NCI-H82 (cell line): ENCODE data around the gene CACNA1I.

Source experiments
- DNase-seq: peaks from one replicate; lab custom pipeline; 2025; lab: John Stamatoyannopoulos, UW

CACNA1I gene

GRCh38 chr22:39568278-39568981 lies 2.1 kb upstream of the CACNA1I start:
- no peak for DNase-seq

GRCh38 chr22:39569066-39569465 lies 1.5 kb upstream of the CACNA1I start:
- DNase-seq: no peak

GRCh38 chr22:39570226-39570625 lies 327 bp upstream of the CACNA1I start:
- DNase-seq: peak; percentile 14

GRCh38 chr22:39571538-39571937 lies 985 bp downstream of the CACNA1I start:
- no peak for DNase-seq

- DNase-seq: no peak
Measured at GRCh38 chr22:39574779-39575551, 4.4 kb downstream of the CACNA1I start.

- DNase-seq: no peak
Measured at GRCh38 chr22:39575552-39575825, 4.9 kb downstream of the CACNA1I start.

- DNase-seq: no peak
Measured at GRCh38 chr22:39576027-39576426, 5.5 kb downstream of the CACNA1I start.

- no peak for DNase-seq
Measured at GRCh38 chr22:39577366-39577765, 6.8 kb downstream of the CACNA1I start.

- DNase-seq: no peak
Measured at GRCh38 chr22:39577900-39578299, 7.3 kb downstream of the CACNA1I start.

- DNase-seq: no peak
Measured at GRCh38 chr22:39580006-39580441, 9.5 kb downstream of the CACNA1I start.

GRCh38 chr22:39580795-39581194 lies 10.2 kb downstream of the CACNA1I start:
- DNase-seq: no peak

- DNase-seq: no peak
Measured at GRCh38 chr22:39581303-39581702, 10.8 kb downstream of the CACNA1I start.

- no peak for DNase-seq
Measured at GRCh38 chr22:39583066-39583667, 12.6 kb downstream of the CACNA1I start.

- DNase-seq: no peak
Measured at GRCh38 chr22:39589875-39590274, 19.3 kb downstream of the CACNA1I start.

GRCh38 chr22:39592081-39593065 lies 21.8 kb downstream of the CACNA1I start:
- peak; percentile 74 for DNase-seq

GRCh38 chr22:39593066-39593930 lies 22.7 kb downstream of the CACNA1I start:
- peak; percentile 22 for DNase-seq

- no peak for DNase-seq
Measured at GRCh38 chr22:39593931-39594285, 23.4 kb downstream of the CACNA1I start.

GRCh38 chr22:39594411-39594810 lies 23.9 kb downstream of the CACNA1I start:
- DNase-seq: no peak

GRCh38 chr22:39595622-39596172 lies 25.1 kb downstream of the CACNA1I start:
- no peak for DNase-seq

GRCh38 chr22:39596601-39597000 lies 26.0 kb downstream of the CACNA1I start:
- DNase-seq: no peak
